HFFc6 (cell line): Measurements from ENCODE around the gene IGFBP7. TPM values are rescaled to one million over a fixed set of nuclear protein-coding genes. Genes with fewer than 3 reads are reported as not detected.

ENCODE experiments used
- DNase-seq: peaks from one replicate; pipeline ENCODE4 v3.0.0-alpha.2; 2018
- H3K27ac Mint-ChIP-seq: 2 replicates; pipeline ENCODE4 v1.8.0; 2020; ENCODE audit warnings: mild to moderate bottlenecking, mixed read lengths
- H3K27me3 Mint-ChIP-seq: 2 replicates; pipeline ENCODE4 v1.8.0; 2021; ENCODE audit warnings: mild to moderate bottlenecking, moderate library complexity, mixed read lengths; ENCODE audit not compliant: insufficient read depth
- H3K36me3 Mint-ChIP-seq: 2 replicates; pipeline ENCODE4 v1.8.0; 2021; ENCODE audit warnings: low read depth, mixed read lengths
- H3K4me1 Mint-ChIP-seq: 2 replicates; pipeline ENCODE4 v1.8.0; 2020; ENCODE audit warnings: low read depth, mixed read lengths
- H3K4me3 Mint-ChIP-seq: 2 replicates; pipeline ENCODE4 v1.8.0; 2020; ENCODE audit warnings: mild to moderate bottlenecking, moderate library complexity, mixed read lengths
- H3K9me3 Mint-ChIP-seq: 2 replicates; pipeline ENCODE4 v1.8.0; 2020; ENCODE audit warnings: mild to moderate bottlenecking, mixed read lengths
- total RNA-seq, 6 experiments: library from RNA; stranded (reverse); fragmentation: NEBNext Ultra II Directional; extraction: Animal tissue kit (Norgen Biotek cat#: 25700); gene quantifications; 2 replicates in 1 of 6; 3 replicates in 5 of 6; pipeline ENCODE4 v1.2.3, GENCODE V29; 2021
- TF ChIP-seq, protein P1 (sequence below): fragments of 200-600 bp; sonication (generic); IDR thresholded peaks from 2 replicates; pipeline ENCODE4 v1.5.0; 2021; ENCODE audit warnings: antibody characterized with exemption, mild to moderate bottlenecking

The IGFBP7 gene
- total RNA-seq, 6 experiments from 2014 or later: 464 to 821 (median 485) TPM

DNA sequence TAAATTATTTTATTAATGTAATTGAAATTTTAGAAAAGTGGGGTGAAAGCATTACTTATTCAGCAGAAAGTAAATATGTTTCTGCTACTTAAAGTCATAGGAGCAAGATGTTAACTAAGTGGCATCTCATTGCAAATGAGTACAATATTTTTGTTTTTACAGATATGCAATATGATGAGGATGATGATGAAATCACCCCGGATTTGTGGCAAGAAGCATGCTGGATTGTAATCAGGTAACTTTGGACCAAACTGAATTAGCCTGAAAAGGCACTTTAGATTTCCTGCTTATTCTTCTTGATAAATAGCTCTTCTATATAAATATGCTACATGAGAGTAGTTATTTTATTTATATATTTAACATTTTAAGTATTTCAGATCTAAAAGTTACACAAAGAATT lies 124.0 kb downstream of the IGFBP7 start:
- no peaks in the 10 kb centered on the region for H3K27me3 Mint-ChIP-seq
- DNase-seq: no peak
- H3K27ac Mint-ChIP-seq: no peak overlapping the region
- H3K4me1 Mint-ChIP-seq: peaks cover 34% of the 10 kb centered on the region
- peaks cover 40% of the 10 kb centered on the region for H3K36me3 Mint-ChIP-seq
- H3K9me3 Mint-ChIP-seq: no peaks in the 10 kb centered on the region
- TF ChIP-seq, protein P1, sequence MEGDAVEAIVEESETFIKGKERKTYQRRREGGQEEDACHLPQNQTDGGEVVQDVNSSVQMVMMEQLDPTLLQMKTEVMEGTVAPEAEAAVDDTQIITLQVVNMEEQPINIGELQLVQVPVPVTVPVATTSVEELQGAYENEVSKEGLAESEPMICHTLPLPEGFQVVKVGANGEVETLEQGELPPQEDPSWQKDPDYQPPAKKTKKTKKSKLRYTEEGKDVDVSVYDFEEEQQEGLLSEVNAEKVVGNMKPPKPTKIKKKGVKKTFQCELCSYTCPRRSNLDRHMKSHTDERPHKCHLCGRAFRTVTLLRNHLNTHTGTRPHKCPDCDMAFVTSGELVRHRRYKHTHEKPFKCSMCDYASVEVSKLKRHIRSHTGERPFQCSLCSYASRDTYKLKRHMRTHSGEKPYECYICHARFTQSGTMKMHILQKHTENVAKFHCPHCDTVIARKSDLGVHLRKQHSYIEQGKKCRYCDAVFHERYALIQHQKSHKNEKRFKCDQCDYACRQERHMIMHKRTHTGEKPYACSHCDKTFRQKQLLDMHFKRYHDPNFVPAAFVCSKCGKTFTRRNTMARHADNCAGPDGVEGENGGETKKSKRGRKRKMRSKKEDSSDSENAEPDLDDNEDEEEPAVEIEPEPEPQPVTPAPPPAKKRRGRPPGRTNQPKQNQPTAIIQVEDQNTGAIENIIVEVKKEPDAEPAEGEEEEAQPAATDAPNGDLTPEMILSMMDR: no peak
- H3K4me3 Mint-ChIP-seq: no peak overlapping the region

DNA sequence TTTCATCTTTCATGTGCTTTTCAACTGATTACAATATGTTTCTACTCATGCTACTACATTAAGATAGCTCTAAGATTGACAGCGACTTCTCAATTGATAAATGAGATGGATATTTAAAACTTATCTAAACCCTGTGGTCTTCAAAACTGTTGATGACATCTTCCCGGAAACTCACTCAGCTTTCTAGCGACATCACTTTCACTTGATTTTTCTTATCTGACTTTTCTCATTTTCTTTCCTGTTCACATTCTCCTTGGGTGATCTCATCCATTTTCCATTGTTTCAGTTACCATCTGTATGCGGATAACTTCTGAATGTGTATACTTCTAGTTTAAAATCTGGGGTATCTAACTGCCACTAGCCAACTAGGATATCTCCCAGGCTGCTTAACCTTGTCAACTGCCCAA lies 128.4 kb downstream of the IGFBP7 start:
- Mint-ChIP-seq H3K4me1 (peaks cover 30% of the 10 kb centered on the region), H3K27ac (peak overlapping the region; percentile 9; the same call in 1 of the 2 replicates), H3K27me3 (peaks cover 8% of the 10 kb centered on the region; the same call in 1 of the 2 replicates), H3K4me3 (peak overlapping the region; percentile 33), H3K9me3 (no peaks in the 10 kb centered on the region), H3K36me3 (peaks cover 26% of the 10 kb centered on the region)
- TF ChIP-seq, protein P1: no peak
- no peak for DNase-seq

Other genes starting within 250 kb of the IGFBP7 start
- gene REST, start 202.5 kb downstream of the IGFBP7 start, total RNA-seq: 10 to 100 TPM; 48.0 to 53.4 (median 52.1) TPM
- 10 to 100 TPM; 10.5 to 14.7 (median 13.8) TPM for gene NOA1, start 132.8 kb downstream of the IGFBP7 start, total RNA-seq
- gene POLR2B, start 131.5 kb downstream of the IGFBP7 start, total RNA-seq: 10 to 100 TPM; 83.5 to 90.9 (median 87.8) TPM